ENCODE results near the gene DDAH2.
A peak's percentile ranks its signal among the peaks of the same experiment; 100 is the strongest.

The DDAH2 gene

DNA sequence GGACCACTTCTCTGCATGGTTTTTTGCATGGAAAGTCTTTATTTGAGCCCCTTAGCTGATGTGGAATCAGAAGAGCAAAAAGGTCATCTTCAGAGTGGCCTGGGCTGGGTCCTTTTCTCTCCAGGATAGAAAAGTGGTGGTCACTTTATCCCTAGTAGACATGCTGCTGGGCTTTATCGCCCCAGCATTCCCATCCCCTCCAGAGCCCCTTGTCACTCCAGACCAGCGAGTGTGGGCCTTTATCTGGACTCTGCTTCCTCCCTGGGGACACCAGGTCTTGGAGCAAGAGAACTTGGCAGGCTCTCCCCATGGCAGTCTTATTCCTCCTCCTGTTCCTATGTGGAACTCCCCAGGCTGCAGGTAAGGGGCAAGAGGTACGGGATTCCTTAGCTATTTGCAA is 22.5 kb downstream of the DDAH2 start, which contains the start of gene LY6G6F:
TSS of gene LY6G6F (plus strand) at position 268 of the 400 bp plus-strand sequence. CDS start at position 309, 41 bp downstream.
- in situ Hi-C loops (cut with MboI; ENCODE audit: low pct_unique_long_range_greater_than_20kb, low sequenced_read_pairs, unreplicated experiment), result no loop called here
- TF ChIP-seq, protein P1, sequence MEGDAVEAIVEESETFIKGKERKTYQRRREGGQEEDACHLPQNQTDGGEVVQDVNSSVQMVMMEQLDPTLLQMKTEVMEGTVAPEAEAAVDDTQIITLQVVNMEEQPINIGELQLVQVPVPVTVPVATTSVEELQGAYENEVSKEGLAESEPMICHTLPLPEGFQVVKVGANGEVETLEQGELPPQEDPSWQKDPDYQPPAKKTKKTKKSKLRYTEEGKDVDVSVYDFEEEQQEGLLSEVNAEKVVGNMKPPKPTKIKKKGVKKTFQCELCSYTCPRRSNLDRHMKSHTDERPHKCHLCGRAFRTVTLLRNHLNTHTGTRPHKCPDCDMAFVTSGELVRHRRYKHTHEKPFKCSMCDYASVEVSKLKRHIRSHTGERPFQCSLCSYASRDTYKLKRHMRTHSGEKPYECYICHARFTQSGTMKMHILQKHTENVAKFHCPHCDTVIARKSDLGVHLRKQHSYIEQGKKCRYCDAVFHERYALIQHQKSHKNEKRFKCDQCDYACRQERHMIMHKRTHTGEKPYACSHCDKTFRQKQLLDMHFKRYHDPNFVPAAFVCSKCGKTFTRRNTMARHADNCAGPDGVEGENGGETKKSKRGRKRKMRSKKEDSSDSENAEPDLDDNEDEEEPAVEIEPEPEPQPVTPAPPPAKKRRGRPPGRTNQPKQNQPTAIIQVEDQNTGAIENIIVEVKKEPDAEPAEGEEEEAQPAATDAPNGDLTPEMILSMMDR (IDR thresholded peaks at IDR 0.05; ENCODE audit: extremely low read depth, insufficient read depth, missing control alignments), result no peak

DNA sequence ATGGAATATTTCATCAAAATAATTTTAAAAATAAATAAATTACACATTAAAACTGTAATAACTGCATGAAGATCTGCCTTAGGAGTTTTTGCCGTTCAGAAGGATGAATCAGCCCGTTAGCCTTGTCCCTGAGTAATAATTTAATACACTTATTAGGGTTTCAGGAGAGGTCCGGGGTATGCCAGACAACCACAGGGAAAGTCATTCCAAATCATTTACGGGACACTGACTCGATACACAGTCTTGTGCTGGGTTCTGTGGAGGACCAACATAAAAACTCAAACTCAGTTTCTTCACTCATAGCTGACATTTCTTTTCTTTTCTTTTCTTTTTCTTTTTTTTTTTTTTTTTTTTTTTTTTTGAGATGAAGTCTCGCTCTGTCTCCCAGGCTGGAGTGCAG is 23.2 kb downstream of the DDAH2 start:
- in situ Hi-C loops (cut with MboI; ENCODE audit: low pct_unique_long_range_greater_than_20kb, low sequenced_read_pairs, unreplicated experiment), result no loop called here
- DNase-seq (ENCODE audit: low spot score), result no peak
- TF ChIP-seq, protein P1 (IDR thresholded peaks at IDR 0.05; ENCODE audit: extremely low read depth, insufficient read depth, missing control alignments), result no peak

More for the DNA sequence above, 22.5 kb downstream of the DDAH2 start, which contains the start of gene LY6G6F:
- no peak for DNase-seq (ENCODE audit: low spot score)

DNA sequence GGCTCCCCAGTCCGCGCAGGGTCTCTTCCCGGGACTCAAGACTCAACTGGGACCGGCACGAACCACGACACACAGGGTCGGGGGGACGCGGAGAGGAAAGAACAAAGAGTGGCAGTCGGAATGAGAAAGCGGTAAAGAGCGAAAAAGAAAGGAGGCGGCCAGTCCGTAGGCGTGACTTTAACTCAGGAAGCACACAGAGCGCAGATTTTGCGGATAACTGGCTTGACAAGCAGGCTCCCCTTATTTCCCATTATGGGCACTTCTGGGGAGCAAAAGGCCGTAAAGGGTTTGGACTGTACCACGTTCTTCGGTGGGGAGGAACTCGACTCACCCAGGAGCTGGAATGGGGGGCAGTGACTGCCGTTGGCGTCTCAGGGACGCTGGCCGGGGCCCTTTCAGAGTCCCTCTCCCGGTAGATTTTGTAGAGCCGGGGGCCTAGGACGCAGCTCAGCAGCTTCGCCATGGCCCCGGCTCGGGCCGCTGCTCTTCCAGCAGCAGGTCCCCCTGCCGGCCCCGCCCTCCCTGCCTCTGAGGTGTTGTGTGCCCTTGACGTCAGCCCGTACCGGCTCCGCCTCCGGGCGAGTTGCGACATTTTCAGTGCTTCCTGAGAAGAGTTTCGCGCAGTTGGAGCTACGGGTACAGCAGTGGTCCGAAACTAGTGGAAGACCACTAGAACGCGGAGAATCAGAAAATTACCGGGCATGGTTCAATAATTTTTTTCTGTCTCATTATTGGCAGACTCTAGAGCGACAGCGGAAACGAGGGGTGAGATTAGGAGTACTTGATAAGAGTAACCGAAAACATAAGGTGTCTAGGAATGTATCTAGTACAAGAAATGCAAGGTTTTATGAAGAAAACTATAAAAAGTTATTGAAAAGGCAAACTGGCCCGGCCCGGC is 26.0 kb downstream of the DDAH2 start, which contains the start of gene ABHD16A:
TSS of gene ABHD16A (minus strand) at position 506 of the 898 bp plus-strand sequence. CDS start at position 463, 43 bp downstream.
- in situ Hi-C loops (cut with MboI; ENCODE audit: low pct_unique_long_range_greater_than_20kb, low sequenced_read_pairs, unreplicated experiment), result no loop called here
- DNase-seq (ENCODE audit: low spot score), result peak; percentile 97
- TF ChIP-seq, protein P1 (IDR thresholded peaks at IDR 0.05; ENCODE audit: extremely low read depth, insufficient read depth, missing control alignments), result no peak

DNA sequence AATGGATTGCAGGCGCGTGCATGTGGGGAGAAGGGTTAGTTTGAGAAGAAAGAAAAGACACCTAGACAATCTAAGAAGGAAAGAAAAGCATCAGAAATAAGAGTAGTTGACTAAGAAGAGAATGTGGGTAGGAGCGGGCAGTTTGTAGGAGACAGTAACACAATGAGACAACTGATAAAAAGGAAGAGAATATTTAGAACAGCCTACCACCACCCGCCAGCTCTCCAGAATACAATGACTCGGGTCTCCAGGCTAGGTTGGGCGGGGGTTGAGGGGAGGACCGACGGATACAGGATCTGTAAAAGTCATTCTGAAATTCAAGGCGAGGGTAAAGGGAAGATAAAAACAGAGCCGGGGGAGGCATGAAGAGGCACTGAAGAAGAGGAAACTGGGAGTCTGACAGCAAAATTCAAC is 26.7 kb downstream of the DDAH2 start:
- peak; percentile 40 for DNase-seq (ENCODE audit: low spot score)
- TF ChIP-seq, protein P1 (IDR thresholded peaks at IDR 0.05; ENCODE audit: extremely low read depth, insufficient read depth, missing control alignments), result no peak
- in situ Hi-C loops (cut with MboI; ENCODE audit: low pct_unique_long_range_greater_than_20kb, low sequenced_read_pairs, unreplicated experiment), result no loop called here

DNA sequence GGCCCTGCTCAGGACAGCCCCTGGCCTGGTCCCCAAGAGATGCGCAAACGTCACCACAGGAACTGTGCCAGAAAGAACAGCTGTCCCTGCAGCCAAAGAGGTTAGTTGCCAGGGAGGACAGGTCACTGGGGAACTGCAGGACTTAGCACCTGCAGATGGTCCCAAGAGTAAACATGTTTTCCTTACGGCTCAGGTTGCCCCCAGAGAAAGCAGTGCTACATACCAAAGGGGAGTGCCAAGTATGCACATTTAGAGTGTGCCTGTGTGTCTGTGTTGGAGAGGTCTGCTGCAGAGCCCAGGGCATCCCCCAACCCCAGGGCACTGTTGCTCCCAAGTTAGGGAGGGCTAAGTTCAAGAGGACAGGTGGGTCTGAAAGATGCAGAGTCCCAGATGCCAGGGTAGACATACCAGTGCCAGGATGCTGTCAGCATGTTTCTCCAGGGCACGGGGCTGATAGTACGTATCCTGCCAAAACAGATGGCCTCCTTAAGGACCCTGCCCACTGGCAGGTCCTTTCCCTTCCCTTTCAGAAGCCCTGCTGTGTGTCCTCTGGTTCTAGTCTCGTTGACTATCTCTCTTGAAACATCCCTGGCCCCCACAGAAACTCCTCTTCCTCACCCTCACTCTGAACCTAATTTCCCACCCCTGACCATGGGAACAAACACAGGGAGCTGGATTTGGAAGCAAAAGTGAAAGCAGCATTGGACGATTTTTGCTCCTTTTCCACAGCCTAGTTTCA is 27.3 kb downstream of the DDAH2 start:
- in situ Hi-C loops (cut with MboI; ENCODE audit: low pct_unique_long_range_greater_than_20kb, low sequenced_read_pairs, unreplicated experiment), result no loop called here

More for the DNA sequence above, 27.3 kb downstream of the DDAH2 start:
- TF ChIP-seq, protein P1 (IDR thresholded peaks at IDR 0.05; ENCODE audit: extremely low read depth, insufficient read depth, missing control alignments), result no peak
- DNase-seq (ENCODE audit: low spot score), result no peak
